ENCODE results near the gene ABCB11.

GRCh38 chr2:168910330-168910729 lies 120.8 kb downstream of the ABCB11 start:
- TF ChIP-seq CTCF (IDR thresholded peaks at IDR 0.05) (no peak), POLR2A (IDR thresholded peaks at IDR 0.05) (no peak)
